GM20431 (cell line): Measurements from ENCODE around the gene FRMPD3.
"Not testable (repeated sequence)": the region's sequence is repeated elsewhere in the genome, so short reads cannot be mapped to it uniquely, and the experiment has no call there.

Source experiments
- in situ Hi-C: fragments of 300-500 bp; cut with MseI, MboI; formaldehyde crosslinking; loops from one replicate; pipeline ENCODE4 v1.15.0; 2020; ENCODE audit warnings: low sequenced_read_pairs; ENCODE audit not compliant: unreplicated experiment

The FRMPD3 gene

DNA sequence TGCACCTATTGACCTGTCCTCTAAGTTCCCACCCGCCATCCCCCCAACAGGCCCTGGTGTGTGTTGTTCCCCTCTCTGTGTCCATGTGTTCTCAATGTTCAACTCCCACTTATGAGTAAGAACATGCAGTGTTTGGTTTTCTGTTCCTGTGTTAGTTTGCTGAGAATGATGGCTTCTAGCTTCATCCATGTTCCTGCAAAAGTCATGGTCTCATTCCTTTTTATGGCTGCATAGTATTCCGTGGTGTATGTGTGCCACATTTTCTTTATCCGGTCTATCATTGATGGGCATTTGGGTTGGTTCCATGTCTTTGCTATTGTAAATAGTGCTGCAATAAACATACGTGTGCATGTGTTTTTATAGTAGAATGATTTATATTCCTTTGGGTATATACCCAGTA lies 22.0 kb downstream of the FRMPD3 start:
- in situ Hi-C loops: not testable (repeated sequence)

DNA sequence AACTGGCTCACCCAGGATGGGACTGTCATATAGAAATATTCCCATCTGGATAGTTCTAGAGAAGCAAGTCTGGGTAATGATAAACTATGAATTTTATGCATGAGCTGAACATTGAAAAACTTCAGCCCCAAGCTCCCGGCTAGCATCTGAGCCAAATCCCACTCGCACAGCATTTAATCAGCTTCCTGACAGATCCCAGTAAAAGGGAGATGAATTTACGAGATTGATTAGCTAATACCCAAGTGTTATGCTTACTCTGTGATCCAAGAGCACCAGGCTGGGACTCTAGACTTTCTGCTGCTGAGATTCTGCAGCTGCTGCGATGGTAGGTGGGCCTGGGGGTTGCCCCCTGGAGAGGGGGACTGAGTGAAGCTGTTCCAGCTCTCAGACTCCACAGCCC lies 28.0 kb downstream of the FRMPD3 start:
- in situ Hi-C loops: no loop called here

GRCh38 chrX:107480272-107480671 lies 30.8 kb downstream of the FRMPD3 start:
- in situ Hi-C loops: no loop called here

- in situ Hi-C loops: no loop called here
Observed at GRCh38 chrX:107482046-107482445, 32.6 kb downstream of the FRMPD3 start.

- in situ Hi-C loops: no loop called here
Observed at GRCh38 chrX:107484002-107484726, 34.7 kb downstream of the FRMPD3 start.

- in situ Hi-C loops: no loop called here
Observed at GRCh38 chrX:107485013-107485412, 35.6 kb downstream of the FRMPD3 start.

DNA sequence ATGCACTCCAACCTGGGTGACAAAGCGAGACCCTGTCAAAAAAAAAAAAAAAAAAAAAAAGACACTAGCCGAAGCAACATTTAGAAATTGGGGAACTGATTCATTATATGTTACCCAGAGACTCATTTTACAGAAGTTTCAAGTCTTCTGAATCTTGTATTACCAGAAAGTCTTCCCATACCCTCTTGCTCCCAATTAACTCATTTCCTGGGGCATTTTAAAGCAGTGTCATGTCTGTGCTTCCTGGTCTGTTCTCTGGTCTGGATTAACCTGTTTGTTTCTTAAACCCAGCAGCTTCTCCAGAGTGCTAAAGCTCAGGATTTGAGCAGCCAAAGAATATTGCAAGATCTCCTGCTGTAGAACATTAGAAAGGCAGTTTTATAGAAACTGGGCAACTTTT lies 43.7 kb downstream of the FRMPD3 start:
- in situ Hi-C loops: no loop called here

- in situ Hi-C loops: no loop called here
Observed at GRCh38 chrX:107496786-107497185, 47.3 kb downstream of the FRMPD3 start.
